GM18517 (cell line): Measurements from ENCODE around the gene P2RX3.

Source experiments
- ATAC-seq: cut with Tn5 transposase; IDR thresholded peaks from one replicate; pipeline ENCODE4 v1.9.1; 2021; ENCODE audit warnings: mild to moderate bottlenecking, moderate library complexity; ENCODE audit not compliant: unreplicated experiment

P2RX3 gene

DNA sequence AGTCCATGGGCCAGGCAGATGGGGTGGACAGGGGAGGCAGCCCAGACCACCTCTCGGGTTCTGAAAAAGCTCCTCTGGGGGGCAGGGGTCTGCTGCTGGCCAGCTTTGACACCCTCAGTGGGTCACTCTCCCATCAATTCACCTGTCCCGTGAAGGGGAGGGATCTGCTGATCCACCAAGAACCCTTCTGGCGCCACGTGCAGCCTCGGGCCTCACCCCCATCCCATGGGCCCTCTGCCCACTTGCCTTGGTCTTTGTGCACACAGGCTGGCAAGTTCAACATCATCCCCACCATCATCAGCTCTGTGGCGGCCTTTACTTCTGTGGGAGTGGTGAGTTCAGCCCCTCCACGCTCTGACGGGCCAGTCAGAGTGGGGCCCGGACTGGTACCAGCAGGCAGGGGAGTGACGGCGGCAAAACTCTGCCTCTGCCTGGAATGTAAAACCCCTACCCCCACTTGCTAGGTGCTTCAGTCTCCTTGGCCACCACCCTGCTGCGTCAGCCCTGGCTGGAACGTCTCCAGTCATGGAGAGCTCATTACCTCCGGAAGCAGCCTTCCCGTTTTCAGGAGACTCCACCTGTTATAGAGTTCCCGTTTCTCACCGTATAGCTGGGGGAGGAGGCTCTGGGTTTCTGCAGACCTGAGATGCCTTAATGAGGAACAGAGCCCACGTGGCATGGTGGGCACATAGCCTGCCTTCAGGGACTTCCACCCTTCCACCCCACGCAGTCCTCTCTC, 30.1 kb downstream of the P2RX3 start:
- ATAC-seq: no peak

DNA sequence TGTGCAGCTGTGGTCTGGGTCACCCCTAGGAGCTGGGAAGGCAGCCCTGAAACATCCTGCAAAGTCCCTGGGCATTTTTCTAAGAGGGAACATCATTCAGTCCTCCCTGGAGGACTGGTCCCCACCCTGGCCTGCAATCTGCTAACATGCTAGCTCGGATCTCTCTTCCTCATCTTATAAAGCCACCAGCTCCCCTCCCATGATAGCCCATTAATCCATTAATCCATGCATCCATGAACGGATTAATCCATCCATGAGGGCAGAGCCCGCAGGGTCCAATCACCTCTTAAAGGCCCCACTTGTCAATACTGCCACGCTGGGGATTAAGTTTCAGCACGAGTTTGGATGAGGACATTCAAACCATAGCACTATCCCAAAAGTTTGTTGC, 30.7 kb downstream of the P2RX3 start:
- no peak for ATAC-seq

DNA sequence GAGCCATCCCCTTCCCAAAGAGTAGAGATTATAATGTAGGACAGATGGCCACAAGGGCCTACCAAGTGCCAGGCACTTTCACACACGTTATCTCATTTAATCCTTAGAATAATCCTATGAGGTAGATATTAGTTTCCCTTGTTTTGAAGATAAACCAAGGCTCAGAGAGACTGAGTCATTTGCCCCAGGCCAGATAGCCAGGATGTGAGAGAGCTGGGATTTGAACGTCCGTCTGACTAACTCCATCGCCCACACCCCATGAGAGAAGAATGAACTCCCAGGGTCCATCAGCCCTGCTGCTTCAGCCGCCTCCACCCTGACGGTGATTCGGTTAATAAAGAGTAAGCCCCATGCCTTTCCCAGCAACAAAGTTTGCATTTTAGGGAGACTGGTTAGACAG, 32.1 kb downstream of the P2RX3 start:
- ATAC-seq: no peak

DNA sequence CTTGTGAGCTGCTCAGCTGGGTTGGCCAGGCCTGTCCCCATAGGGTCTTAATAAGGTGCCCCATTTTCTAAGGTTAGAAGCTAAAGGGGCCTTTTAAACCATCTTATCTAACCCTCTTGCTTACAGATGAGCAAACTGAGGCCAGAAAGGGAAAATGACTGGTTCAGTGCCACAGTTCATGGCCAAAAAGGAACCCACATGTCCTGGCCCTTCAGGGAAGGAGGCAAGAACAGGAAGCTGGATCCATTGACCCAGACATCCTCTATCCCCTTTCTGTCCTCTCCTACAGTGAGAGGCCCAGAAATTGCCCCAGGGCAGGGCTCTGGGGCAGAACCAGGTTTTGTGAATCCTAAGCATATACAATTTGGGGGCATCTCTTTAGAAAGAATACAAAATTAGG, 32.8 kb downstream of the P2RX3 start:
- no peak for ATAC-seq

GRCh38 chr11:57373146-57373545, 35.0 kb downstream of the P2RX3 start:
- no peak for ATAC-seq

DNA sequence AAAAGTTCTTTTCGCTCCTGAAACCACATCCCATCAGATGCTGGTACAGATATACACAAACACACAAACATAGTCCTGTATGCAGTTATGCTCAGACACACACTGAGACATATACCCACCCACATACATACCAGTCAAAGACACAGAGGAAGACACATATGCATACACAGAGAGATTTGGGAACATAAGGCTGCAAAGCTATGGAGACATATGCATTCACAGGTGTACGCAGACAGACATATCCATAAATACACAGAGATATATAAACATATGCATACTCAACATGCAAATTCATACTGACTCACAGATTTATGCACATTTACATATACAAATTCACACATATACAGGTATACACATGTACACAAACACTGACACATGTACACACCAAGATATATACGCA, 36.8 kb downstream of the P2RX3 start:
- no peak for ATAC-seq

DNA sequence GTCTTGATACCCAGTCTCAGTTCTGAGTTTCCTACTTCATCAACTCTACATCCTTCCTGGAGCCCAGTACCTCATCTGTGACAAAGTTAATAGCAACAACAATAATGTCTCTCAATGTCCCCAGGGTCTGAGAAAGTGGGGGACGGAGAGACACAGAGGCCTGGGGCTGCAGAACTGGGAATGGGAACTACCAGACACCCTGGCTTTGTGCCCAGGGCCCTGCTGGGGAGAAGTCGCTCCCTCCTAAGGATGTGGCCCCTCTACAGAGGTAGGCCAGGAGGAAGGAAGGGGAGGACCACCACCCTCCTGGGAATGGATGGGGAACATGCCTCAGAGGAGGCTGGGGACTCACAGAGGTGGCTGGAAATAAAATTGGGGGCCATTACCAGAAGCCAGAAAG, 37.3 kb downstream of the P2RX3 start:
- ATAC-seq: no peak

GRCh38 chr11:57376095-57377090, 38.2 kb downstream of the P2RX3 start:
- ATAC-seq: no peak

- ATAC-seq: no peak
Measured at GRCh38 chr11:57377107-57377506, 39.0 kb downstream of the P2RX3 start.

- no peak for ATAC-seq
Measured at GRCh38 chr11:57378186-57378585, 40.0 kb downstream of the P2RX3 start.

GRCh38 chr11:57379732-57380131, 41.6 kb downstream of the P2RX3 start:
- no peak for ATAC-seq

DNA sequence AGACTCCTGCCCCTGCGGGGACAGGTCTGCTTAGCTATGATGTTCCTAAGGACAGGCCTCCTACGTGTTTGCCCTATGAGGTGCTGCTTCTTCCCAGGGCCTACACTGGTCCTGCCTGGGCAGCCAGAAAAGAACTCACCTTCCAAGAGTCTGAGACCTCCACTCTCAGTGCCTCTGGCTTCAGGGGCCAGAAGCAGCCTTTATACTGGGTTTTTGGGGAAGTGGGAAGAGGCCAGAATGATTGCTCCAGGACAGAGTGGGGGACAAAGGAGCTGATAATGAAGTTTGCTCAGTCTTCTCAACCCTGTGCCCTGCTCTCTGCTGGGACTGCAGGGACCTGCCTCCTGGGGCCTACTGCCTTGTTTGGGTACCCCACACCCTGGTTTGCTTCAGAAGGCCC, 42.8 kb downstream of the P2RX3 start, which contains the start of gene PRG3:
PRG3 (minus strand) TSS at position 176 of the 400 bp plus-strand sequence. CDS start 442 bp downstream, outside the sequence.
- no peak for ATAC-seq

- ATAC-seq: no peak
Measured at GRCh38 chr11:57386178-57386940, 48.2 kb downstream of the P2RX3 start.

DNA sequence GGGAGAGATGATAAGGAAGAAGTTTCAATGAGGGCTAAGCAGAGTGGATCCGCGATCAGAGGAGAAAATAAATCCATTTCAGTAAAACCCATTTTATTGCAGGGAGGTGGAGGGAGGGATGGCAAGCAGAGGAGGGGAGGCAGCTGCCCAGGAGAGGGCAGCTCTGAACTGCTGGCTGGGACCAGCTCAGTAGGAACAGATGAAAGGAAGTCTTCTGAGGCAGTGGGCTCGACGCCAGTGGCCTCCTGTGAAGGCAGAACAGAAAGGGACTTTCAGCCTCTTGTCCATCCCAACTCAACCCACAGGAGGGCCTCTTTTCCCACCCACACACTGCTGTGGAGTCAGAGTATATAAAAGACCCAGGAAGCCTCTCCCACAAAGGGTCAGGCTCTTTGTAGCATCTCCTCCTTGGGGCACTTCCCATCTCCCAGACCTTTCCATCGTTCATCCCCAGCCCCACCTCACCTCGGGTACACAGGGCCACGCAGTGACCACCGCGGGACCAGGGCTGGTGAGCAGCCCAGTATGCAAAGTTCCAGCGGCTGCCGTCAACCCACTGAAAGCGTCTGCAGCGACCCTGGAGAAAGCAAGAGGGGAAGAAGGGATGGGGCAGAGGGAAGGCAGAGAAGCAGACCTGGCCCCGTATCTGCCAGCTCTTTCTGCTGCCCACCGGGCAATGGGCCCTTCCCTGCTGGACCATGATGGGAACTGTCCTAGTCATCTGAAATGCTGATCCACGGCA, 49.3 kb downstream of the P2RX3 start:
- ATAC-seq: no peak

- ATAC-seq: no peak
Measured at GRCh38 chr11:57390535-57390934, 52.4 kb downstream of the P2RX3 start, which contains the start of gene PRG2. PRG2 (minus strand) TSS chr11:57390650; CDS start chr11:57389944, 706 bp downstream.

DNA sequence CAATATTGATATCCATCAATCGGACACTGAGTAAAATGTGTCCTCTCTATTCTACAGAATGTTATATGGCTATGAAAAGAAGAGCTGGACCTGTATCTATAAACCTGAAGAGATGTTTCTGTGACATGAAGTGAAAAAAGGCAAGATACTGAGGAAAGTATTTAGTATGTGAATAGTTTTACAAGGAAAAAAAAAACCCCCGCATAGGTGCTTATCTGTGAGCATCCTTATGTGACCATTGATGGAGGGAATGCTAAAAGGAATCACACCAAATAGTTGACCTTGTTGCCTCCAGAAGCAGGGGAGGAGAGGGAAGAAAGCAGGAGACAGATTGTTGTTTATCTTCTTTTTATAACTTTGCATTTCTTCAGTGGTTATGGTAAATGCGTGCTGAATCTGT, 53.0 kb downstream of the P2RX3 start:
- ATAC-seq: no peak

- ATAC-seq: no peak
Measured at GRCh38 chr11:57391539-57391938, 53.4 kb downstream of the P2RX3 start.

- ATAC-seq: no peak
Measured at GRCh38 chr11:57392066-57392762, 54.1 kb downstream of the P2RX3 start.

DNA sequence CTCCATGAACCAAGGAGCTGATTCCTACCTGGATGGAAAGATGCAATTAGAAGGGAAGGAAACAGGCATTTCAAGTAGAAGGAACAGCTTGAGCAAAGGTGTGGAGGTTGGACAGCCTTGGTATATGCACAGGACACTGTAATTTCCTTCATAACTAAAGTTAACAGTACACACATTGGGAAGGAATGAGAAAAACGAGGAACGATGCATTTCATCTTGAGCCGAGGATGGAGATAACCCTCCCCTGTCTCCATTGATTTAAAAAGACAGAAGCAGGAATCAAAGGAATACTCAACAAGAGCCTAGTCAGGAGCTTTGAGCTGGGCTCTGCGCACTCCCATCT, 54.6 kb downstream of the P2RX3 start:
- ATAC-seq: no peak
